ENCODE results near the gene FALEC.

The FALEC gene

GRCh38 chr1:150515328-150516049, at the start of gene FALEC:
Gene FALEC, plus strand, starts transcription at chr1:150515752.
- DNase-seq = peak; percentile 90

DNA sequence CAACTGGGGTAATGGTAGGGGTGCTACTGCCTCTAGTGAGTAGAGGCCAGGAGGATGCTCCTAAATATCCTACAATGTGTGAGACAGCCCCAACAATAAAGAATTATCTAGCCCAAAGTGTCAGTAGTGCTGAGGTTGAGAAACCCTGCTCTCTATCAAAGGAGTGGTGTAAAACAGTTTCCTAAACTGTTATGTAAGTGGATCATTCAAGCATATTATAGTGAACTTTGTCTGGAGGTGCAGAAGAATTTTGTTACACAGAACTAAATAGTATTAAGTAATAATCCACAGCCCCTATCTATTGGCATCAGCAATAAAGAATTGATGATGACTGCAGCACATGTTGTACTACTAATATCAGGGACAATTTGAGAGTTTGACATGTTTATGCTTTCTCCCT, 48.6 kb upstream of the FALEC start:
- no peak for DNase-seq

- DNase-seq = no peak
Measured at GRCh38 chr1:150469291-150469690, 46.3 kb upstream of the FALEC start.

- no peak for DNase-seq
Measured at GRCh38 chr1:150472601-150473200, 42.9 kb upstream of the FALEC start.

- no peak for DNase-seq
Measured at GRCh38 chr1:150473659-150474058, 41.9 kb upstream of the FALEC start.

DNA sequence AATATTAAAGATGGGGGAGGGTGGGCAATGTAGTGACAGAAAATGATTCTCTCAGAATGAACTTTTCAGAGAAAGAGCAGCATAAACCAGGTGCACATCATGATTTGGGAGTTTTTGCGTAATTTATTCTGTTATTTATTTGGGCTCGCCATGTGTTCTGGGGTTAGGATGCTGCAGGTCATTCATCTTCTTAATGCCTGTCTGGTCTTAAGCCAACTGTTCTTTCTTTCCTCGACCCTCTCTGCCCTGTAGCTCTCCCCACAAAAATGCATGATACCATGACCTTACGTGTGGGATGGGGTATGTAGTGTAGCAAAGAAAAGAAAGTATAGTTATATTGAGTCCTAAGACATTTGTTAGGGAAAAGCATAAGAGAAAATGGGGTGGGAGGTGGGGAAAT, 40.7 kb upstream of the FALEC start:
- no peak for DNase-seq

- DNase-seq = no peak
Measured at GRCh38 chr1:150476754-150477153, 38.8 kb upstream of the FALEC start.

DNA sequence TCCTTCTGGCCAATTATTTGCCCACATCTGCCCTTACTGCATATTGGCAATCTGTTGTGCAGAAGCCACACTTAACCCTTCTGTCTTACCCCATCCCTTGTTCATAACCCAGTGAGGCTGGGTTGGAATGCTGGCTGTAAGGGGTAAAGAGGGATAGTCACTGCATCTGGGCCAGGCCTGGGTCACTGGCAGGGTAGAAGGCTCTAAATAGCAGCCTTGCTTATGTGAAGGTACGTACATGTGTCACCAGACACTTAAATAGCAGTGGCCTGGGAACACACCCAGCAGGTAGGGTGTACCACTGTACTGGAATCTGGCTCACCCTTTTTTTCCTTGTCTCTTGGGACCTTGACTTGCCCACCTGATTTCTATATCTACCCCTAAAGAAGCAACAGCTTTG, 38.2 kb upstream of the FALEC start:
- no peak for DNase-seq

DNA sequence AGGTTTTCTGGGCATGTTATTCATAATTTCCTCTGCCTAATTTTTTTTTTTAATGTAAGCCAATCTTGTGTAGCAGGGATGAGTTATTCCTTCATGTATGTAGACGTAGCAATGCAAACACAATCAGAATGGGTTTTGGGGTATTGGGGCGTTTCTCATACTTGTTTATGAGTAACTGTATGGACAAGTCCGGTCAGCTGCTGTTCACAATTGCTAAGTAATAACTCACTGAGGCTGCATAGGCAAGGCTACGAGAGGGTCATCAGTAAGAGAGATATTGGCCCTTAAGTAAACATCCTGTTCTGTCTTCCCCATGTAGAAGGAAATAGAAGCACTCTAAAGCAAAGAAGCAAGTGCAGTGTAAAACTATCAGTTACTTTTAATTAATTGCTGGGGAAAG, 37.8 kb upstream of the FALEC start:
- DNase-seq = no peak

DNA sequence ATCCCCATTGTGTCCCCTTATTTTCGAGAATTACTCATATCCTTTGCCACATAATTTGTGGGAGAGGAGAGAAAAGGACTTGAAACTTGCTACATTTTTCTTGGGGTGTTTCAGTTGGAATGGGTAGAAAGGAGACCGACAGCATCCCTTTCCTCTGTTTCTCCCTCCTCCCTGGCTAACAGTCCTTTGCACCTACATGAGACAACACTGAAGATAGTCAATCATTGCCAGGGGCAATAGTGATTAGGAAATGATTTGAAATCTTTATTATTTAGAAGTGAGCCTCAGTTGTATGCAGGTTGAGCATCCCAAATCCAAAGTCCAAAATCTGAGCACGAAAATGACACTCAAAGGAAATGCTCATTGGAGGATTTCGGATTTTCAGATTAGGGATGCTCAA, 36.2 kb upstream of the FALEC start:
- no peak for DNase-seq

- DNase-seq = no peak
Measured at GRCh38 chr1:150479927-150480352, 35.6 kb upstream of the FALEC start.

DNA sequence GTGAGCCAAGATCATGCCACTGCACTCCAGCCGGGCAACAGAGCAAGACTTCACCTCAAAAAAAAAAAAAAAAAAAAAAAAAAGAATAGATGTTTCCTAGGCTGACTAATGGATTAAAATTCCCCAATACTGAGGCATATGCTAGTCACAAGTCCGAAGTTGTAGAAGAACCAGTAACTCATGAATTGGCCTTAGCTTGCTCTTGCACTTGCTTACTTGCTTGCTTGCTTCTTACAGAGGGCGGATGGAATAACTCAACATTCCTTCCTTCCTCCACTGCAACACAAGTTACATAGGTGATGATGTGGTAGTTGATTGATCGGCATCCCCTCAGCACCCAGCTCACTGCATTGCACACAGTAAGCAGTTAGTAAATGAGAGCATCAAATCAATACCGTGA, 31.1 kb upstream of the FALEC start:
- DNase-seq = no peak

DNA sequence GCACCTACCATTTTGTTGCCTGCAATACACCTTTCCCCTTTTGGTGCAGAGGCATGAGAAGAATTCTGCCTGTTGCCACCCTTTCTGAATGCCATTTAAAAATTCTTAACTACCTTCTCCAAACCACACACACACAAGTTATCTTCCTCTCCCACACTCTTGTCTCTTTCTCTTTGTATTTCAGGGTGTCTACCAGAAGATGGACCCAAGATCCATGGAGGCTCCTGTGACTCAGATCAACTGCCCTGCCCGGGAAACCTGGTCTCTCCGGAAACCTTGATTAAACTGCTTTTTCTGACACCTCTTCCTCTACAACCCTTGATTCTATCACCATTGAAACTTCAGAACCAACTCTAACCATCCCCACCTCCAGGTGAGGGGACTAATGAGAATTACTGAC, 30.7 kb upstream of the FALEC start:
- peak; percentile 18 for DNase-seq

DNA sequence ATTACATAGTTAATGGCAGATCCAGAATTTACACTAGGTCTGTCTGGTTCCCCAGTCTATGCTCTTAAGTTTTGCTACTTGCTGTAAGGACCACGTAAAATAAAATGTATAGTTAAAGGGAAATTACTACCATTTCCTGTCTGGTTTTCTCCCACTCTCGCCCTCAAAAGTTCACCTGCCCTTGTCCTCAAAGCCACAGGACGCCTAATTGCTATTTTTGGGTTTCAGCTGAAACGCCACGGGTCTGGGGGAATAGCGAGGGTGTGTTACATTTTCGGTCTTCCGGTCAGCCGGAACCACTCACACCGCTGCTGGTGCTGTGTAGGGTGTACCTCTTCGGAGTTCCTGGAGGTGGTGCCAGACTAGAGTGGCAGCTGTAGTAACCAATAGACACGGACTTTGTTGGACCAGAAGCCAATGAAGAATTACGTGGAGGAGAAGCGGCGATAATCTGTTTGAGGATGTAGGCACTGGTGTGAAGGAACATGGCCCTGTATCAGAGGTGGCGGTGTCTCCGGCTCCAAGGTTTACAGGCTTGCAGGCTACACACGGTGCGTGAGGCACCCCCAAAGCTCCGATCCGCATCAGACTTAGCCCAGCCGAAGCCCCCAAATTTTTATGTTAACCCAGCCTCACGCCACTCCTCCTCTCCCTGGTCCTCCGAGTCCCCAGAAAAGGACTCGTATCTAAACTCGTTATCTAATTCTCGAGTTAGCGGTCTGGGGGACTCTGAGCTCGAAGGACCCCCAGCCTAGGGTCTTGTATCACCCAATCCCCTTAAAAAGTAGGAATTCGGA, 28.4 kb upstream of the FALEC start, which contains the start of gene TARS2:
TSS of gene TARS2 (plus strand) at position 454 of the 797 bp plus-strand sequence. CDS start at position 486, 32 bp downstream.
- DNase-seq = peak; percentile 99

GRCh38 chr1:150487763-150488115, 27.8 kb upstream of the FALEC start:
- no peak for DNase-seq

- DNase-seq = no peak
Measured at GRCh38 chr1:150493175-150493574, 22.4 kb upstream of the FALEC start.

- DNase-seq = no peak
Measured at GRCh38 chr1:150498342-150498741, 17.2 kb upstream of the FALEC start.

DNA sequence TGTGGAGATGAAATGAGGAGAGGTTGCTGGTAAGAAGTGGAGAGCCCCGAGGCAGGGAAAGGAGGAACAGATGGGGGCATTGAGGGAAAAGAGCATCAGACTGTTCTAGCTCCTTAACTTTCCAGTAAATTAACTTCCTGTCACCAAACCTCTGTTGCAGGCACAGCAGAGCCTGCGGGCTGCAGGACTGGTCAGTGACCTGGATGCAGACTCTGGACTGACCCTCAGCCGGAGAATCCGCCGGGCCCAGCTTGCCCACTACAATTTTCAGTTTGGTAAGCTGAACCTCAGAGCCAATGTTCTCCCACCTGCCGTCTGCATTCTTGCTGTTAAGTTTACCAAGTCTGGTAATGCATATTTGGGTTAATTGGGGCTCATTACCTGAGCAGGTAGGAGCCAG, 10.1 kb upstream of the FALEC start:
- no peak for DNase-seq

DNA sequence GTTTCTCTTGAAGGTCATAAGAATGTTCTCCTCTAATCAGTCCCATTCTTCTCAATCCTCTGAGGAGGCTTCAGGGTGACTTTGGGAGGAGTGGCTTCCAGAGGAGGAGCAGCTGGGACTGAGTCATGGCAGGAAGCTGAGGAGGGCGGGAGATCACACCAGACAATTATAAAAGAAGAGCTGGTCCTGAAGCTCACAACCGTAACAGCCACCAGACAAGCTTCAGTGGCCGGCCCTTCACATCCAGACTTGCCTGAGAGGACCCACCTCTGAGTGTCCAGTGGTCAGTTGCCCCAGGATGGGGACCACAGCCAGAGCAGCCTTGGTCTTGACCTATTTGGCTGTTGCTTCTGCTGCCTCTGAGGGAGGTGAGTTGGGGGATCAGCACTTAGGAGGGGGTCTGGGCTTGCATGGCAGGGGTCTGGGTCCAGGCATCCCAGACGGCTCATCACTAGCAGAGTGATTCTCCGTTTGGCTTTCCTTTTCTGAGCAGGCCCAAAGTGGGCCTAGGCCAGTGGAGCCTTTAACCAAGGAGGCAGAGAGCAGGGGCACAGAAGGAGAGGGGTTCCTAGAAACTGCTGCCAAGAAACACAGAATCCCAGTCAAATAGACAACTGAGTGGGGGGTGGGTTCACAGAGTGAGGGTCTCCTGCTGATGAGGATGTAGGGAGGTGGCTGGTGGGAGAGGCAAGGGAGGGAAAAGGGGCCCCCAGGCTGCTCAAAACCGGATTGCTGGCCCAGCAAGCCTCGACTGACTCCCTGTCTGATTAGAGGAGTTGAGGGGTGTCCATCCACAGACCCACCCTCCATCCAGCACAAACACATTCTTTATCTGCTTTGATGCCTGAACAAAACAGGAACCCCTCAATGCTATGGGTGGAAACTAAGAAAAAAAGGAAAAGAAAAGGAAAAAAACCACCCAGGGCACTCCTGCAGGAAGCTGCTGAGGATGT, 7.4 kb upstream of the FALEC start, which contains the start of gene ECM1:
TSS of gene ECM1 (plus strand) at position 198 of the 953 bp plus-strand sequence. CDS start at position 299, 101 bp downstream.
- DNase-seq = peak; percentile 20

DNA sequence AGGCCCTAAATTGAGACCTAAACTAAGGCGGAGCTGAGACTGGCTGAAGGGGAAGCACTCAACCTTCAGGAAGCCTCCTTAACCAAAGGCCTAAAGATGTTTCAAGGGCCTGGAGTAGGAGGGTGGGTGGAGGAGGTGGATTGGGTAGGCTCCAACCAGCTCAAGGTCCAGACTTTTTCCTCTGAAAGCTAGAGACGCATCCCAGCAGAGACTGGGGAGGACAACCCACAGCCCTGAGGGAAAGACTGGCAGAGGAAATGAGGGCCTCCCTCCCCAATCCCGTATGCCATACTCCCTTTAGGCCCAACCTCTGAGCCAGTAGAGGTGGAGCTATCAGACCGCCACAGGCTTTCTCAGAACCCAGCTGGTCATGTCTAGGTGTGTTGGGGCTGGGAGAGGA, 6.6 kb upstream of the FALEC start:
- no peak for DNase-seq

GRCh38 chr1:150511551-150511950, 4.0 kb upstream of the FALEC start:
- no peak for DNase-seq

DNA sequence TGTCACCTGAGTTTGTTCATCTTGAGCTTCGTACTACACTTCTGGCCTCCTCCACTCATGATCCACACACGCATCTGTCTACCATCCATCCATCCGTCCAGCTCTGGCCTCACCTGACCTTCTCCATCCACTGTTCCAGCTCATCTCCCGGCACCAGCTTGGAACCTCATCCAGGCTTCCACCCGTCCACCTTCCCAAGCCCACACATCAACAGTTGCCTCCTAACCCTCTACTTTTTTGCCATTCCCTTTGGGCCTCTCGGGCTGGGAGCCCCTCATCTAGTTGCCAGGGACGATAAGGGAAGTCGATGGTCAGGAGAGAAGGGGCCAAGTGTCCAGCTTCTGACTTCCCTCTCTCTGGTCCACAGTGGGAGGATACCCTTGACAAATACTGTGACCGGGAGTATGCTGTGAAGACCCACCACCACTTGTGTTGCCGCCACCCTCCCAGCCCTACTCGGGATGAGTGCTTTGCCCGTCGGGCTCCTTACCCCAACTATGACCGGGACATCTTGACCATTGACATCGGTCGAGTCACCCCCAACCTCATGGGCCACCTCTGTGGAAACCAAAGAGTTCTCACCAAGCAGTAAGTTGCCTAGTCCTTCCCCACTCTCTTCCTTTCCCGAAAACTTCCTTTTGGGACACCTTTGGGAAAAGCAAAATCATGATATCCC, 3.4 kb upstream of the FALEC start:
- DNase-seq = no peak

Measured in kidney glomerular epithelial cell (primary cell).